Measurements from ENCODE around the gene BCR.

- no peak for TF ChIP-seq POLR2A (IDR thresholded peaks at IDR 0.05; ENCODE audit: extremely low read depth, insufficient read length)
- TF ChIP-seq CTCF (IDR thresholded peaks at IDR 0.05; ENCODE audit: low read depth, low read length), result no peak
These were observed 3.1 kb upstream of the BCR start for GRCh38 chr22:23177197-23177596.

All from NB4 (cell line).